H1 (cell line): Measurements from ENCODE around the gene USP43. TPM values are rescaled to one million over a fixed set of nuclear protein-coding genes. Genes with fewer than 3 reads are reported as not detected.

Experiments
- CTCF ChIA-PET: fragments of 300-600 bp; sonication (Branson Sonifier 250); formaldehyde crosslinking; loops from one replicate; lab custom pipeline; 2021; ENCODE audit not compliant: partially characterized antibody; lab: Charles Lee
- POLR2A ChIA-PET: fragments of 300-600 bp; sonication (Branson Sonifier 250); formaldehyde crosslinking; loops from one replicate; lab custom pipeline; 2021; ENCODE audit warnings: inconsistent platforms; ENCODE audit not compliant: partially characterized antibody; lab: Charles Lee
- DNase-seq, 2 experiments: peaks; one replicate each; pipeline versions ENCODE4 v3.0.0 to v3.0.0-alpha.2; 2010 to 2022; ENCODE audit warnings: low spot score in 2 of 2, low read depth in 1 of 2, mixed read lengths in 1 of 2
- FAIRE-seq: peaks from 2 replicates; lab custom pipeline; 2011; peaks lifted over from hg19 to GRCh38; lab: Jason Lieb, UNC
- H2AFZ ChIP-seq: 2 replicates; pipeline ENCODE4 v1.8.1; 2012; ENCODE audit warnings: low read length, inconsistent platforms
- H2AK5ac ChIP-seq: 2 replicates; pipeline ENCODE4 v1.6.1; 2013; ENCODE audit warnings: low read depth, low read length
- H2BK120ac ChIP-seq: replicated peaks from 2 replicates; pipeline ENCODE3; 2013; ENCODE audit warnings: low read depth, low read length, inconsistent platforms
- H2BK12ac ChIP-seq: 2 replicates; pipeline ENCODE4 v1.6.1; 2013; ENCODE audit warnings: low read depth, low read length
- H2BK15ac ChIP-seq: 2 replicates; pipeline ENCODE4 v1.6.1; 2013; ENCODE audit warnings: low read length
- H2BK20ac ChIP-seq: 2 replicates; pipeline ENCODE4 v1.6.1; 2013; ENCODE audit warnings: low read length
- H2BK5ac ChIP-seq: 2 replicates; pipeline ENCODE4 v1.6.1; 2013; ENCODE audit warnings: low read depth, low read length
- H3K14ac ChIP-seq: 2 replicates; pipeline ENCODE4 v1.6.1; 2013; ENCODE audit warnings: inconsistent platforms; ENCODE audit not compliant: insufficient read length
- H3K18ac ChIP-seq: 2 replicates; pipeline ENCODE4 v1.6.1; 2013; ENCODE audit warnings: low read length; ENCODE audit errors: extremely low read depth
- H3K23ac ChIP-seq: 2 replicates; pipeline ENCODE4 v1.6.1; 2013; ENCODE audit warnings: inconsistent platforms; ENCODE audit not compliant: insufficient read length
- H3K23me2 ChIP-seq: 2 replicates; pipeline ENCODE4 v1.6.1; 2013; ENCODE audit warnings: low read depth, low read length
- H3K27ac ChIP-seq: 2 replicates; pipeline ENCODE4 v1.6.1; 2011; ENCODE audit warnings: low read depth, low read length, inconsistent platforms
- H3K27me3 ChIP-seq, 4 experiments: replicated peaks in 1 of 4; 1 replicate in 1 of 4; 2 replicates in 3 of 4; pipeline versions ENCODE4 v1.6.1 to v1.8.1; 2011 to 2013; ENCODE audit warnings: low read length in 3 of 4, mild to moderate bottlenecking in 3 of 4, inconsistent platforms in 2 of 4, mixed read lengths in 2 of 4, moderate library complexity in 1 of 4; ENCODE audit not compliant: control insufficient read depth in 3 of 4, insufficient read depth in 3 of 4; ENCODE audit errors: extremely low read depth in 1 of 4
- H3K36me3 ChIP-seq, 4 experiments: 2 replicates each; pipeline versions ENCODE4 v1.6.1 to v1.8.1; 2011 to 2013; ENCODE audit warnings: mild to moderate bottlenecking in 4 of 4, low read length in 3 of 4, moderate library complexity in 2 of 4, control low read depth in 1 of 4, inconsistent platforms in 1 of 4; ENCODE audit not compliant: insufficient read depth in 4 of 4, control insufficient read depth in 2 of 4
- H3K4ac ChIP-seq: replicated peaks from 2 replicates; pipeline ENCODE3; 2013; ENCODE audit warnings: low read length, low read depth, mixed read lengths, inconsistent platforms; ENCODE audit not compliant: insufficient read length
- H3K4me1 ChIP-seq, 4 experiments: replicated peaks in 1 of 4; 1 replicate in 1 of 4; 2 replicates in 3 of 4; pipeline versions ENCODE4 v1.6.1 to v1.8.1; 2011 to 2013; ENCODE audit warnings: low read length in 3 of 4, inconsistent platforms in 2 of 4, mixed read lengths in 1 of 4; ENCODE audit not compliant: insufficient read depth in 4 of 4, control insufficient read depth in 3 of 4
- H3K4me2 ChIP-seq, 2 experiments: 2 replicates each; pipeline versions ENCODE4 v1.6.1 to v1.8.1; 2011 to 2013; ENCODE audit warnings: low read depth in 2 of 2, low read length in 2 of 2, control low read depth in 1 of 2, inconsistent platforms in 1 of 2, mild to moderate bottlenecking in 1 of 2; ENCODE audit not compliant: insufficient read depth in 1 of 2
- H3K4me3 ChIP-seq, 4 experiments: fragments of 200-600, 300-600 bp in 1 of 4; sonication (generic), shearing (Covaris generic), sonication (Bioruptor Twin) in 1 of 4; 2 replicates each; pipeline versions ENCODE4 v1.5.1 to v1.8.1; 2011 to 2016; ENCODE audit warnings: low read length in 4 of 4, low read depth in 3 of 4, control low read depth in 2 of 4, inconsistent platforms in 2 of 4, mild to moderate bottlenecking in 2 of 4, mixed read lengths in 1 of 4, moderate library complexity in 1 of 4; ENCODE audit not compliant: insufficient read depth in 2 of 4; ENCODE audit errors: extremely low read depth in 1 of 4
- H3K56ac ChIP-seq: replicated peaks from 2 replicates; pipeline ENCODE3; 2013; ENCODE audit warnings: low read depth, mild to moderate bottlenecking, mixed read lengths, low read length, inconsistent platforms; ENCODE audit not compliant: insufficient read length
- H3K79me1 ChIP-seq: 2 replicates; pipeline ENCODE4 v1.6.1; 2013; ENCODE audit warnings: low read depth, low read length, control low read depth
- H3K79me2 ChIP-seq, 2 experiments: 2 replicates each; pipeline versions ENCODE4 v1.6.1 to v1.8.1; 2012 to 2013; ENCODE audit warnings: low read length in 2 of 2, mild to moderate bottlenecking in 2 of 2, inconsistent platforms in 1 of 2; ENCODE audit not compliant: insufficient read depth in 2 of 2, control insufficient read depth in 1 of 2
- H3K9ac ChIP-seq, 4 experiments: replicated peaks in 1 of 4; 1 replicate in 1 of 4; 2 replicates in 3 of 4; pipeline versions ENCODE4 v1.6.1 to v1.8.1; 2011 to 2013; ENCODE audit warnings: low read depth in 3 of 4, low read length in 3 of 4, control low read depth in 2 of 4, mild to moderate bottlenecking in 2 of 4, moderate library complexity in 2 of 4, inconsistent platforms in 1 of 4; ENCODE audit errors: extremely low read depth in 1 of 4
- H3K9me3 ChIP-seq, 2 experiments: 2 replicates each; pipeline versions ENCODE4 v1.6.1 to v1.8.1; 2012 to 2013; ENCODE audit warnings: mild to moderate bottlenecking in 2 of 2, moderate library complexity in 2 of 2, control low read depth in 1 of 2, inconsistent platforms in 1 of 2, low read depth in 1 of 2, low read length in 1 of 2, mixed read lengths in 1 of 2; ENCODE audit not compliant: insufficient read depth in 2 of 2
- H4K20me1 ChIP-seq, 2 experiments: replicated peaks in 1 of 2; 2 replicates each; pipeline versions ENCODE3 to v1.8.1; 2011 to 2013; ENCODE audit warnings: inconsistent platforms in 2 of 2, low read length in 2 of 2, mild to moderate bottlenecking in 1 of 2; ENCODE audit not compliant: insufficient read depth in 2 of 2, control insufficient read depth in 1 of 2
- H4K5ac ChIP-seq: 2 replicates; pipeline ENCODE4 v1.6.1; 2013; ENCODE audit warnings: low read length, low read depth, mixed read lengths, inconsistent platforms; ENCODE audit not compliant: insufficient read length
- H4K8ac ChIP-seq: 2 replicates; pipeline ENCODE4 v1.8.0; 2013; ENCODE audit warnings: mild to moderate bottlenecking, moderate library complexity, low read length, inconsistent platforms; ENCODE audit not compliant: insufficient read depth; ENCODE audit errors: extremely low read depth
- H4K91ac ChIP-seq: replicated peaks from 2 replicates; pipeline ENCODE3; 2013; ENCODE audit warnings: low read length, mixed read lengths, inconsistent platforms; ENCODE audit not compliant: insufficient read length
- CEBPB ChIP-seq: IDR thresholded peaks from 2 replicates; pipeline ENCODE4 v1.6.1; 2012; ENCODE audit warnings: low read depth, low read length
- EGR1 ChIP-seq: IDR thresholded peaks from 2 replicates; pipeline ENCODE4 v1.6.1; 2011; ENCODE audit warnings: low read depth, low read length, borderline replicate concordance
- KDM5A ChIP-seq: fragments of 200-600 bp; IDR thresholded peaks from 2 replicates; pipeline ENCODE4 v1.7.1; 2012; ENCODE audit warnings: mild to moderate bottlenecking, low read length, inconsistent platforms, mixed read lengths
- SAP30 ChIP-seq: fragments of 300-600 bp; sonication (generic); IDR thresholded peaks from 2 replicates; pipeline ENCODE4 v1.7.1; 2012; ENCODE audit warnings: low read length, moderate library complexity, mild to moderate bottlenecking, inconsistent platforms; ENCODE audit not compliant: insufficient read depth, insufficient replicate concordance
- polyA plus RNA-seq, 7 experiments: library from polyadenylated mRNA; depleted of rRNA in 3 of 7; stranded (reverse) in 5 of 7; unstranded in 2 of 7; fragments of >200 nt in 5 of 7; fragments of 200-250 nt in 2 of 7; gene quantifications; 1 replicate in 5 of 7; 2 replicates in 1 of 7; 4 replicates in 1 of 7; pipeline versions ENCODE4 v1.2.1 to v1.2.3, GENCODE V29; 2011 to 2013; ENCODE audit warnings: missing spikeins in 2 of 7, mixed read lengths in 2 of 7
- total RNA-seq: library from RNA; stranded (reverse); fragmentation: NEBNext Ultra II Directional; extraction: Animal tissue kit (Norgen Biotek cat#: 25700); gene quantifications from 2 replicates; pipeline ENCODE4 v1.2.1, GENCODE V29; 2021

USP43 gene
- total and polyA plus RNA-seq, 2 of the 8 experiments (the other 6 are each of a cell fraction or from before 2014, with no cell fraction given): 3.0 to 7.2 TPM

DNA sequence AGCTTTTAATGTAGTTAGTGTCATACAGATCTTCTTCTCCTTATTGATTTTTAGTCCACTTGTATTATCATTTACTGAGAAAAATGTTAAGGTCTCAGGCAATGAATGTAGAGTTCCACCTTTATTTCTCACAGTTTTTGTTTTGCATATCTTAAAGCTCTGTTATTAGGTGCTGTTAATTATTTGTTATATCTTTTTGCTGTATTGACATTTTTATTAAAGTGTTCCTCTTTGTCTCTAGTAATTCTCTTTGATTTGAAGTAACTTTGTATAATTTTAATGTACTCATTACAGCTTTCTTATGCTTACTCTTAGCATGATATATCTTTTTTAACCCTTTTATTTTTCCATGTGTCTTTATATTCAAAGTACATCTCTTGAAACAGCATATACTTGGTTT lies 22.4 kb upstream of the USP43 start:
- H3K27me3 ChIP-seq: no peaks in the 10 kb centered on the region
- TF ChIP-seq KDM5A (no peak), EGR1 (no peak), SAP30 (no peak), CEBPB (no peak)
- H2BK12ac ChIP-seq: no peak overlapping the region
- peaks cover 5 to 9% of the 10 kb centered on the region in 2 experiments; a peak in 2 of 4 replicates for H3K9me3 ChIP-seq
- H3K23ac ChIP-seq: no peak overlapping the region
- no peak overlapping the region for H4K8ac ChIP-seq
- ChIA-PET POLR2A (no interaction called here), CTCF (interaction anchor here (1.2 kb wide), 1 partner anchor 25 kb away, joined by 3 read pairs; no protein-coding TSS in a partner anchor)
- H2BK5ac ChIP-seq: no peak overlapping the region
- H3K79me1 ChIP-seq: no peaks in the 10 kb centered on the region
- no peak overlapping the region for H3K56ac ChIP-seq
- no peaks in the 10 kb centered on the region for H3K4me1 ChIP-seq
- H2AFZ ChIP-seq: no peak overlapping the region
- H2BK120ac ChIP-seq: no peak overlapping the region
- H3K79me2 ChIP-seq: no peaks in the 10 kb centered on the region
- FAIRE-seq (no peak), DNase-seq (no peak)
- H2AK5ac ChIP-seq: no peak overlapping the region
- H3K23me2 ChIP-seq: no peaks in the 10 kb centered on the region
- H3K4ac ChIP-seq: no peak overlapping the region
- no peak overlapping the region for H3K9ac ChIP-seq
- no peak overlapping the region for H3K4me3 ChIP-seq
- H4K5ac ChIP-seq: no peak overlapping the region
- no peak overlapping the region for H2BK15ac ChIP-seq
- no peak overlapping the region for H4K91ac ChIP-seq
- H3K36me3 ChIP-seq: no peaks in the 10 kb centered on the region
- no peak overlapping the region for H3K14ac ChIP-seq
- H3K18ac ChIP-seq: no peak overlapping the region
- no peak overlapping the region for H2BK20ac ChIP-seq
- no peak overlapping the region for H3K4me2 ChIP-seq
- no peak overlapping the region for H3K27ac ChIP-seq
- H4K20me1 ChIP-seq: no peaks in the 10 kb centered on the region
